C4-2B (cell line): ENCODE measurements around the gene WWOX.

ENCODE experiments used
- CTCF ChIP-seq: fragments of 450-650 bp; conservative IDR thresholded peaks from 2 replicates; pipeline ENCODE4 v1.5.1; 2017; ENCODE audit warnings: mild to moderate bottlenecking
- ZFX ChIP-seq: fragments of 450-650 bp; IDR thresholded peaks from 2 replicates; pipeline ENCODE4 v1.6.1; 2017

GRCh38 chr16:78288888-78289287 lies 189.4 kb downstream of the WWOX start:
- TF ChIP-seq CTCF, result no peak
- TF ChIP-seq ZFX, result no peak
